ENCODE measurements around the gene EPHA1.
"Not testable (repeated sequence)": the region's sequence is repeated elsewhere in the genome, so short reads cannot be mapped to it uniquely, and the experiment has no call there.

The EPHA1 gene

GRCh38 chr7:143416565-143417149 is 8.0 kb upstream of the EPHA1 start:
- H3K27ac ChIP-seq (ENCODE audit: extremely low read depth, low read depth, low read length), result no peak overlapping the region
- H3K9me3 ChIP-seq (ENCODE audit: control insufficient read depth, insufficient read depth, low read depth, low read length), result no peaks in the 10 kb centered on the region
- H3K4me3 ChIP-seq (ENCODE audit: low read depth, low read length), result no peak overlapping the region
- TF ChIP-seq ZNF16 (tag by site-specific recombination; IDR thresholded peaks at IDR 0.05; ENCODE audit: low read depth), result no peak
- TF ChIP-seq ZNF529 (tag by site-specific recombination; IDR thresholded peaks at IDR 0.05; ENCODE audit: insufficient replicate concordance), result no peak
- TF ChIP-seq ZNF654 (tag by site-specific recombination; IDR thresholded peaks at IDR 0.05; ENCODE audit: low read depth), result peak; percentile 83
- ChIA-PET POLR2A (interaction anchor here (0.5 to 1.2 kb wide), 2 partner anchors 35 to 55 kb away, joined by 3 read pairs; no protein-coding TSS in a partner anchor), CTCF (interaction anchor here (0.5 to 3.4 kb wide), 29 partner anchors 10 to 908 kb away, joined by 3 to 29 read pairs (median 4); no protein-coding TSS in a partner anchor)
- H3K4me1 ChIP-seq (ENCODE audit: control insufficient read depth, insufficient read depth, low read length), result no peaks in the 10 kb centered on the region
- H3K36me3 ChIP-seq (ENCODE audit: control insufficient read depth in 2 of 2, insufficient read depth in 1 of 2, low read length in 2 of 2), result no peaks in the 10 kb centered on the region

GRCh38 chr7:143415742-143416397 is 7.2 kb upstream of the EPHA1 start:
- Histone ChIP-seq H3K4me3 (ENCODE audit: low read depth, low read length) (no peak overlapping the region), H3K9me3 (ENCODE audit: control insufficient read depth, insufficient read depth, low read depth, low read length) (no peaks in the 10 kb centered on the region), H3K36me3 (ENCODE audit: control insufficient read depth in 2 of 2, insufficient read depth in 1 of 2, low read length in 2 of 2) (no peaks in the 10 kb centered on the region), H3K27ac (ENCODE audit: extremely low read depth, low read depth, low read length) (no peak overlapping the region), H3K4me1 (ENCODE audit: control insufficient read depth, insufficient read depth, low read length) (no peaks in the 10 kb centered on the region)
- CTCF ChIA-PET, result interaction anchor here (0.6 to 3.4 kb wide), 16 partner anchors 9 to 354 kb away, joined by 3 to 29 read pairs (median 6); no protein-coding TSS in a partner anchor
- no peak for TF ChIP-seq ZNF747 (tag by site-specific recombination; IDR thresholded peaks at IDR 0.05)
- TF ChIP-seq ZNF580 (tag by site-specific recombination; IDR thresholded peaks at IDR 0.05), result no peak
- TF ChIP-seq ZNF571 (tag by site-specific recombination; IDR thresholded peaks at IDR 0.05), result no peak
- no peak for TF ChIP-seq SCRT2 (tag by site-specific recombination; IDR thresholded peaks at IDR 0.05)
- TF ChIP-seq ZFHX2 (tag by site-specific recombination; conservative IDR thresholded peaks at IDR 0.05), result no peak
- no peak for TF ChIP-seq ZNF677 (tag by site-specific recombination; IDR thresholded peaks at IDR 0.05)
- no peak for TF ChIP-seq ZNF10 (tag by site-specific recombination; IDR thresholded peaks at IDR 0.05)
- no peak for TF ChIP-seq ZNF394 (tag by site-specific recombination; IDR thresholded peaks at IDR 0.05; ENCODE audit: borderline replicate concordance)
- POLR2A ChIA-PET, result interaction anchor here (1.2 kb wide), 1 partner anchor 34 kb away, joined by 3 read pairs; no protein-coding TSS in a partner anchor

- H3K27ac ChIP-seq (ENCODE audit: extremely low read depth, low read depth, low read length); H3K36me3 ChIP-seq (ENCODE audit: control insufficient read depth in 2 of 2, insufficient read depth in 1 of 2, low read length in 2 of 2); POLR2A ChIA-PET; H3K9me3 ChIP-seq (ENCODE audit: control insufficient read depth, insufficient read depth, low read depth, low read length); H3K4me3 ChIP-seq (ENCODE audit: low read depth, low read length); H3K4me1 ChIP-seq (ENCODE audit: control insufficient read depth, insufficient read depth, low read length): not testable (repeated sequence)
- CTCF ChIA-PET, result interaction anchor here (0.8 to 3.4 kb wide), 10 partner anchors 8 to 183 kb away, joined by 3 to 20 read pairs (median 5); no protein-coding TSS in a partner anchor
Measured at GRCh38 chr7:143415209-143415608, 6.6 kb upstream of the EPHA1 start.

- POLR2A ChIA-PET, result no interaction called here
- H3K36me3 ChIP-seq (ENCODE audit: control insufficient read depth in 2 of 2, insufficient read depth in 1 of 2, low read length in 2 of 2), result no peaks in the 10 kb centered on the region
- peaks cover 2% of the 10 kb centered on the region; the same call in 1 of the 2 replicates for H3K4me1 ChIP-seq (ENCODE audit: control insufficient read depth, insufficient read depth, low read length)
- H3K4me3 ChIP-seq (ENCODE audit: low read depth, low read length), result no peak overlapping the region
- no peaks in the 10 kb centered on the region for H3K9me3 ChIP-seq (ENCODE audit: control insufficient read depth, insufficient read depth, low read depth, low read length)
- TF ChIP-seq ZNF416 (tag by site-specific recombination; IDR thresholded peaks at IDR 0.05), result no peak
- no peak for TF ChIP-seq KLF16 (tag by site-specific recombination; IDR thresholded peaks at IDR 0.05)
- TF ChIP-seq ZNF433 (tag by site-specific recombination; IDR thresholded peaks at IDR 0.05; ENCODE audit: low read depth), result no peak
- no peak for TF ChIP-seq ZNF404 (tag by site-specific recombination; IDR thresholded peaks at IDR 0.05)
- TF ChIP-seq EGR2 (tag by site-specific recombination; IDR thresholded peaks at IDR 0.05; ENCODE audit: low read depth), result no peak
- TF ChIP-seq ZNF544 (tag by site-specific recombination; IDR thresholded peaks at IDR 0.05), result no peak
- CTCF ChIA-PET, result interaction anchor here (1.4 kb wide), 1 partner anchor 11 kb away, joined by 3 read pairs; no protein-coding TSS in a partner anchor
- no peak overlapping the region for H3K27ac ChIP-seq (ENCODE audit: extremely low read depth, low read depth, low read length)
Measured at GRCh38 chr7:143413123-143413522, 4.5 kb upstream of the EPHA1 start.

All from HEK293 (cell line).